CD4-positive, alpha-beta T cell treated with Interleukin-2 at 100 ng/mL for 4 hours (primary cell): ENCODE results near the gene KIF26B.

Experiments
- DNase-seq: peaks from one replicate; pipeline ENCODE4 v3.0.0-alpha.2; 2020; ENCODE audit warnings: low spot score

KIF26B gene

DNA sequence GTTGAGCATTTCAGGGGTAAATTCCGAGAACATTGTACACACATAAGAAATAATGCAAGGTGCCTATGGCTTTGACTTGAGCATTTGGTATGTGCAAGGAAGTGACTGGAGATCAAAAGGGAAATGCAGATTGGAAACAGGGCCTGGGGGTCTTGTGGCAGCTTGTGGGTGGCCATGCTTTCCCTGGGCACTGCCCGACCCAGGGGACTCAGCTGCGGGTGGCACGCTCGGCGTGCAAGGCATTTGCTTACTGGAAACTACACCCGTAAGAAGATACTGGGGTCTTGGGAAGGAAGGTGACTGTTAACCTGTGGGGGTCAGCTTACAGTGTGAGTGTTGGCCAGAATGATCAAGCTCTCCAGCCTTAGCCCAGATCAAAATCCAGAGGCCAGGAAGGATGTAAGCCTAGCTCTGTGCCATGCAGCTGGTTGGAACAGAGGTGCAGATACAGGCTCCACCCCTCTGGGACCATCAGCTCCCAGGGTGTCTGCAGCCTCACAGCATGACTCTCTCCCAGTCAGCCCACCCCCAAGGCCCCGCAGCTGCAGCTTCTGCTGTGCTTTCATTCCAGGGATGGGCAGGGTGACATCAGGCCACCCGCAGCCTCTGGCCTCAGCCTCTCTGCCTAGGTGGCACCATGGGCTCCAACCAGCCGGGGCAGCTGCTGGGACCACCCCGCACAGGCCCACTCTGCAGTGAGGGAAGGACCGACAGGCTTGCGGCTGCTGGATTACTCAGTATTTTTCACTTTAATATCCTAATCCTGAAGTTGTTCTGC, 55.1 kb downstream of the KIF26B start:
- no peak for DNase-seq

DNA sequence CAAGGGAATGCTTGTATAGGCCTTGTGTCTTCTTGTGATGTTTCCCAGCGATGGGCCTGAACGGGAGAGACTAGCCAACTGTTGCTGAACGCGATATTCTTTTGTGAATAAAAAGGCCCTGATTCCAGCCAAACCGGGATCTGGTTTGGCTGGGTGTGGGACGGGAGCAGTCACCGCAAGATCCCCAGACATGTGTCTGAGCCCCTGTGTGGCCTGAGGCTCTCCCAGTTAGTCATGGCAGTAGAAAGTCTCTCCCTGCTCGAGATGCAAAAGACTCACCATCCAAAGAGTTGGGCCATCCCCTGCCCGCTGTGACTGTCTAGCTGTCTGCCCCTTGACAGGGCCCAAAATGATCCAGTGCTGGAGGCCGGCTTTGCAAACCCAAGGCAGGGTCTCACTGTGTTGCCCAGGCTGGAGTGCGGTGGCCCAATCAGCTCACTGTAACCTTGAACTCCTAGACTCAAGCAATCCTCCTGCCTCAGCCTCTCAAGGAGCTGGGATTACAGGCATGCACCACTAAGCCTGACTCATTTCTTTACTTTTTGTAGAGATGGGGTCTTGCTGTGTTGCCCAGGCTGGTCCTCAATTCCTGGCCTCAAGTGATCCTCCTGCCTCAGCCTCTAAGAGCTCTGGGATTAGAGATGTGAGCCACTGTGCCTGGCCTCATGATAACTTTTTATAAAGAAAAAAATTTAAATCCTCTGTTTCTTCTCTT, 56.4 kb downstream of the KIF26B start:
- no peak for DNase-seq

DNA sequence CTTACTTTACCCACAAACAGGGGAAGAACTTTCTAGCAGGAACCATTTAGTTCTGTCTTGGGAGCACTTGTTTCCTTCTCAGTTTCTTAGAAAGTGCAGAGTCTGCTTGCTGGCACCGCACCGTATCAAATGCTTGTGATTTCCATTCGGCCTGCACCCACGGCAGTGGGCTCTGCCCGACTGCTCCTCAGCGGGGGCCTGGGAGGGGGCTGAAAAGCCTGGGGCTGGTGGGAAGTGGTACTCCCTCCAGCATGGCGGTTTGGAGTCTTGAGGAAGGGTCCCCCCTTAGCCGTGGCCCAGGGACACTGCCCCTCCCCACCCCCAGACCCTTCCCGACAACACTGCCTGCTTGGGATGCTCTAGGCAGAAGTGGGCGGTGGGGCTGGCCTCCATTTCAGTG, 57.0 kb downstream of the KIF26B start:
- DNase-seq: no peak

DNA sequence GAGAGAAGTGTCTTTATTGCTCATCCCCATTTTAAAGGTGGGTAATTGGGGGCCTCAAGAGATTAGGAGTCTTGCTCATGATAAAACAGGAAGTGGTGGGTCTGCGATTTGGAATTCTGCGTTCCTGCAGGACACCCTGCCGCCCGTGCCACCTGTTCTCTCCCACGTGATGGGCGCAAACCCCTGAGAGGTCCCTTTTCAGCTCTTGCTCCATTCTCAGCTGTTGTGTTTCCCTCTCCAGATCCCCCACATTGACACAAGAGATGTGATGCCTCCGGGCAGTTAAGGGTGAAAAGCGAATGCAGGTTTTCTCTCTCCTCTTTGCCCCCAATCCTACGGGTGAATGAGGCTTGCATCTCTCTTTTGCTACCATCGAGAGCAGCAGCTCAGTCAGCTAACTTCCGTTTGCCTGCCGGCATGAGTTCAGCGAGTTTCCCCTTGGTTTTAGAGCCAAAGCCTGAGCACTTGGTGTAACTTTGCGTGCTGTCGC, 57.5 kb downstream of the KIF26B start:
- no peak for DNase-seq

DNA sequence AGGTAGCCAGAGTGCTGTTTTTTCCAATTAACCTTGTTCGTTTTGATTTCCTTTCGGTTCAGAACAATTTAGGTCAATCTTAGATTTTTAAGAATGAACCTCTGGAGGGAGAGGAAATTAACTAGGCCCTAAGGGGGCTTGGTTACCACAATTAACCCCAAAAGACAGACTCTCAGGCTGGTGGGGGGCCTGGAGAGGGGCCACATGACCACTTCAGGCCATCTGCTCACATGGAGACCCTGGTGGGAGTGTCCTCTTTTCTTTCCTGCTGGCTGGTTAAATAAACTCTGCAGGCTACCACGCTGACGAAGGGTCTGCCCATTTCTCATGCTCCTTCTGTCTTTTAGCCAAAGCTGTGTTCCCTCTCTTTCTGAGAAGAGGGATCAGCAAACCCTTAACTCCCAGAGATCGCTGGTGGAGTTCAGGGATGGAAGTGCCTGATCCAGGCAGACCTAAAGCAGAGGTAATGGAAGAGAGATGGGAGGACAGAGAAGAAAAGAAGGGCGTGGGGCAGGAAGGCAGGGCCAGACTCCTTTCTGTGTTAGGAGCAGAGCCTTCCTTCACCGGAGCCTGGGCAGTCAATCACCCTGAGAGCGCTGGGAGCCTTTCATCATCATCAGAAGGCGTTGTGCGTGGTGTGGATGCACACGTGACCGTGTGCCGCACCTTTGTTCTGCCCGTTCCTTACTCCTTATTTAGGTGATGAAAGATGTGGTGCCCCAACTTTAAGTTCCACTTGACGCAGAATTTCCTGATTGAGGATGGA, 58.5 kb downstream of the KIF26B start:
- no peak for DNase-seq

DNA sequence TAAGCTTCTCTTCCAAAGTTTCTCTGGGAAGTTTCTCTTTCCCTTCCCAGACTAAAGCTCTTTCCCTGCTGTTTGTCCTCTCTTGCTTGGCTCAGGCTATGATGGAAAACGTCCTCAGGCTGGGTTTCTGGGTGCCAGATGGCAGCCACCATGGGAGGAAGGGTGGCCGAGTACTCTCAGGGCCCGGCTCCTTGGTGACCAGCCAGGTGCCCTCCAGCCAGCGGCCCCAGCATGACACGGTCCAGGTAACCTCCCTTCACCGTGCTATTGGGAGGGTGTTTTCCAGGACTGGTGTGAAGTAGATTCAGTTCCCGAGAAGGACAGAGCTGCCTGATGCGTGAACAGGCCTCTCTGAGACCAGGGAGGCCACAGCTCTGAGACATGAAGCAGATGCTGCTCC, 60.3 kb downstream of the KIF26B start:
- DNase-seq: no peak

DNA sequence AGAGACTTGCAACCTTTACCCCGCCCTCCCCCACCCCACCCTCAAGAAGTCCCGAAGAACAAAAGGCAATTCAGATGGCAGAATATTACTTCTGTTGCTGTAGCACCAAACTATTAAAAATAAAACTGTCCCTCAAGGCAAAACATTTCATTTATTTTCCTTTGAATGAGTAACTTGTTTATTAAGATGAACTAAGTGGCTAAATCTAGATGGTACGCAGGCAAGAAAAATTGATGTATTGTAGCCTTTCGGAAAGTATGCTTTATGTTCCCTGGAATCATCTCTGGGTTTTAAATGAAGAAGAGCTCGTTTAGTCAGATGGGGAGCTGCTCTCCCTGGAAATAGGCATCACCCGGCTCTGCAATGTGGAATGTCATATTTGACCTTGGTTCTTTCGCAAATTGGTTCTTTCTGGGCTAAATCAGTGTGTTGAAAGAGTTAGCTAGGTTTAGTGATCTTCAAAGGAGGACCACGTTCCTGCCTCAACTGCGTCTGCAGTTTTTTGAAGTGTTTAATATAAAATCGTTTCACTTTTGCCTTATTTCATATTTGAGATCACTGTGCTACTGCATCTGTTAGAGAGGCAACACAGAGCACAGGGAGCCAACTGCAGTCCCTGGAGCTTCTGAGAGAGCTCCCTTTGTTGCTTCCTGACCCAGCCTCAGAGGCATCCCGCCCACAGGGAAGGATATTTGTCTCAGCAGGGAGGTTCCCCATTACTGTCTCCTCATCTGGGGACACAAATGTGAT, 61.8 kb downstream of the KIF26B start:
- no peak for DNase-seq

DNA sequence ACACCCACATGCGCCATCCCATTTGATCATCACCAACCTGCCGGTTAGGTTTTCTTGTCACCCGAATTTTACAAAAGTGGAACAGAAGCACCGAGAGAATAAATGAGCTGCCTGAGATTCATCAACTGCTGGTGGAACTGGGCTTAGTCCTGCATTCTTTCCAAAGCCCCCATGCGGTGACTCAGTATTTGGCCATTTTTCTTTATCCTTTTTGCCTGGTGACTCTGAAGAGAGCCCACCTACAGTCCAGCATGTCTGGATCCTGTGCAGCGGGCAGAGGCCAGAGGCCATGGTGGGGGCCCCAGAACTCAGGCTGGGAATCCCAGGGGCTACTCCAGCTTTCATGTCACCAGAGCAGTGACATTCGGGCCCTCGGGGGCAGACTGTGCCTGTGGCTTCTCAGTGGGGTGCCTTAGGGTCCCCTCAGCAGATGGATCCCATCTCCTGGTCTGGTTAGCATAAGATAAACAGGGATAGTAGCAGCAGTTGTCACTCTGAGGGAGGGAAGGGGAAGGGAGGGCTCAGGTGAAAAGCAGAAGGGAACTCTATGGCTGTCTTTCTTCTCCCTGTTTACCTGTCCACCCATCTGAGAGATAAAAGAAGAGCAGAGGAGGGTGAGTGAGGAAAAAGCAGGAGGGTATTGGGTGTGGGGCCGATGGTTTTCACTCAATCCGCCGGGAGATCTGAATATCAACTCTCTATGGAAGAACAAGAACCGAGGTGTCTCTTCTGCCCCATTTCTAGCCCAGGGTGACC, 63.2 kb downstream of the KIF26B start:
- DNase-seq: no peak

DNA sequence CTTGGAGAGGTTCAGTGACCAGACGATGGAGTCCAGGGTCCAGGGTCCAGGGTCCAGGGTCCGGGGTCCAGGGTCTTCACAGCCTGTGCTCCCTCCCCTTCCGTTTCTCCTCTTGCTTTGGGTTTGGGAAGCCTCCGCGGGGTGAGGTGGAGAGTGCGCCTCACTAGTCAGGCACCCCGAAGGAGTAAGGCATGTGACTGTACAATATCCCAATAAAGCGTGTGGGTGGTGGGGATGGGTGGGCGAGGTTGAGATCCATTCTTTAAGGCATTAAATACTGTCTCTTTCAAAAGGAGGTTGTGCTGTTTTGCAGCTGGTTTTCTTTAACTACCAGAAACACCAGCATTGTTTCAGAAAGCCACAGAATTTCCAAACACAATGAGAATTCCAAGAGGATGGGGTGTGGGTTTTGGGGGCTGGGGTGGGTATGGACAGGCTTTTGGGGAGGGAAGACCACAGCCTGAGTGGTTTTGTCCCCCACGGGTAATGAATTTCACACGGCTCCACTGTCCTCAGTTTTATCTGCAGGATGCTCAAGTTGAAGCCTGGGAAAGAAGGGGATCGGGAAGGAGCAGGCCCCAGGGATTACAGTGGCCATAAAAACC, 65.7 kb downstream of the KIF26B start:
- no peak for DNase-seq

DNA sequence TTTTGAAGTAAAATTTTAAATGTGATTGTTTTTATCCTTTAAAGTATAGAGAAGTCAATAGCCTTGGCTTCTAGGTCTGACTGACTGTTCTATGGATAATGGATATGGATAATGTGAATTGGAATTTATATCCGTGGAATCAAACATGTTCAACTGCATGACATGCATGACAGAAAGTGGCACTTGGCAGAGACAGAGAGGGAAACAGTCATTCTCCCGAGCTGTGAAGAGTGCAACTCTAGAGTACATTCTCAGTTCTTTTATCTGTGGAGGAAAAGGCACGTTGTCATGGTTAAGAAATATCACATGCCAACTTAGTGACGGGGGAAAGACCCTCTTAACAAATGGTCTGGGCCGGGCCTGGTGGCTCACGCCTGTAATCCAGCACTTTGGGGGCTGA, 67.0 kb downstream of the KIF26B start:
- DNase-seq: no peak

DNA sequence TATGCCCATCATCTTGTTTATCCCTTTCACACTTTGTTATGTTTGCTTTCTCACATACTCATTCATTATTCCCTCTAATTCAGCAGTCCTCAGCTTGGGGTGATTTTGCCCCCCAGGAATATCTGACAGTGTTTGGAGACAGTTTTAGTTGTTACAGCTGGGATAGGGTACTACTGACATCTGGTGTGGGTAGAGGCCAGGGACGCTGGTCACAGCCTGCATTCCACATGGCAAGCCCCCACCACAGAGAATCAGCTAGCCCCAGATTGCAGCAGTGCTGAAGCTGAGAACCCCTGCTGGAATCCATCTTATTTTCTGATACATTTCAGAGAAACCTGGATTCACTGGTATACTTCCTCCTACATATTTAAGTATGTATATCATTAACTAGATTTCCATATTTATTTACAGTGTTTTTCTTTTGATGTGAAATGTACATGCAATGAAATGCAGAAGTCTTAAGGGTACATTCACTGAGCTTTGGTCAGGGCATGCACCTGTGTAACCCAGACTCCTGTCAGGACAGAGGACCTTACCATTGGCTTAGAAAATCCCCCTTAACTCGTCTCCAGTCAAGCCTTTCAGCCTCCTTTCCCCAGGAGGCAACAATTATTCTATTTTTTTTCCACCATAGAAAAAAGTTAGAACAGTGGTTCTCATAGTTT, 68.3 kb downstream of the KIF26B start:
- DNase-seq: no peak

DNA sequence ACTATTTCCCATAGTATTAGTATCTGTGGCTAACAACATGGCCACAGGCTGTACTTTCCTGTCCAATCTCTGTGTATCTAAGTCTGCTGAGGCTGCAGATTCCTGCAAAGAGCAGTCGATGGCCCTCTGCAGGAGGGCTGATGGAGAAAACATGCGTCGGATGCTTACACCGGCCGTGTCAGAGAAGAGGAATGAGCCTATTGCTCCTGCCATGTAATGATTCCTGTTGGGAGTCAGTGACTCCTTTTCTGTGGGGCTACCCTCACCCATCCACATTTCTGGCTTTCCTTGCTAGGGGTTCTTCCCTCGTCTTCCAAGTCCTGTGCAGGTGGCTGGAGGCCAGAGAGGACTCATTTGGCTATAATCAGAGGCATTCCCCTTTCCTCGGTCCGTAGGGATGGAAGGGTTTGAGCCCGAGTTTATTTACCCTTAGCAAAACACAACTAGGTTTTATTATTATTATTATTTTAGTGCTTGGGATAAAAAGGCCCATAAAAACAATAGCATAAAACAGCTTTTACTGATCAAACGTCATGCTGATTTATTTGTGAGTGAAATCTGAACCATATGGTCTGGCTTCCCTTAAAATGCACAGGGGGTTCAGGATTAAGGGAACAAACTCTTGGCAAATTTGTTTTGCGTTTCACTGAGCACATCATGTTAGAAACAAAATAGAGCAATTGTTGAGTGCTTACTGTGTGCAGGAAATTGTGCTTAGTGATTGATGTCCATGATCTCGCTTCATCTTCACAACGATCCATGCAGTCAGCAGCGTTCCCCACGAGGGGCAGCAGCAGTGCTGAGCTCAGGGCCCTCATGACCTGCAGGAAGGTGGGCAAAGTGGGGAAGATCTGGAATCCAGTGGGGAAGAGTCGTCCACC, 70.8 kb downstream of the KIF26B start:
- no peak for DNase-seq

DNA sequence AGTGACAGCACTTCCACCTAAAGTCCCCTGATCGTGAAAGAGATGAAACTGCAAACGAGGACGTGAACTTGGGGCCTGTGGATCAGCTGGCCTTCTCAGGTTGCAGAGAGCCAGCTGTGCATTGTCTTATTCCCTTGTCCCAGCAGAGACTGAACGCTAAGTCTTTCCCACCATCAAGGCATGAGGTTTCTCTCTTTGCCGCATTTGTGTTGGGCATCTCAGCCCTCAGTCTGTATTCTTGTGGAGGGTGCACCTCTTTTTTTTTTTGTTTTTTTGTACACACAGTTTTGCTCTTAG, 71.4 kb downstream of the KIF26B start:
- no peak for DNase-seq

DNA sequence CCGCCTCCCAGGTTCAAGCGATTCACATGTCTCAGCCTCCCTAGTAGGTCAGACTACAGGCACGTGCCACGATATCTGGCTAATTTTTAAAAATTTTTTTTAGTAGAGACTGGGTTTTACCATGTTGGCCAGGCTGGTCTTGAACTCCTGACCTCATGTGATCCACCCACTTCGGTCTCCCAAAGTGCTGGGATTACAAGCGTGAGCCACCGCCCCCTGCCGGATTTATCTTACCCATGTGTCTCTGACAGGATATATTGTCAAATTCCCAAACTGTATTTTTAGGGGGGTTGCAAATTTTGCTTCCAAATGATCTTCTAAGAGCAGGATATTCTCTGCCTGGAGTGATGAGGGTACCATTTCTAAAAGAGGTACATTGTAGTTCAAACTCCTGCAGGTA, 74.3 kb downstream of the KIF26B start:
- no peak for DNase-seq

DNA sequence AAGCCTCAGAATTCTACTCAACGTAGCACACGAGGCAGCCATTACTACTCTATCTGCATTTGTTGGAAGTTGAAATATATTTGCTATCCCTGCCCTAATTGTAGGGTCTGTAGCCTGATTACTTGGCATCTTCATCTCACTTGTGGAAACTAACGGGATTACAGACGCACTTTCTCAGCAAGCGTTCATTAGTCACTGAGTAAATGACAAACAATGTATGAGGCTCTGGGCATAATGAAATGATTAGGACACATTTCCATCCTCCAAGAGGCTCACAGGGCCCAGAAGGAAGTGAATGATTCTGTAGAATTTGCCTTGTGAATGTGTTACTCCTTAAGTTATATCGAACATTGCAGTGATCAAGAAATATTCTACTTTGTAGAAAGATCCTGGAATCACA, 78.1 kb downstream of the KIF26B start:
- DNase-seq: no peak

DNA sequence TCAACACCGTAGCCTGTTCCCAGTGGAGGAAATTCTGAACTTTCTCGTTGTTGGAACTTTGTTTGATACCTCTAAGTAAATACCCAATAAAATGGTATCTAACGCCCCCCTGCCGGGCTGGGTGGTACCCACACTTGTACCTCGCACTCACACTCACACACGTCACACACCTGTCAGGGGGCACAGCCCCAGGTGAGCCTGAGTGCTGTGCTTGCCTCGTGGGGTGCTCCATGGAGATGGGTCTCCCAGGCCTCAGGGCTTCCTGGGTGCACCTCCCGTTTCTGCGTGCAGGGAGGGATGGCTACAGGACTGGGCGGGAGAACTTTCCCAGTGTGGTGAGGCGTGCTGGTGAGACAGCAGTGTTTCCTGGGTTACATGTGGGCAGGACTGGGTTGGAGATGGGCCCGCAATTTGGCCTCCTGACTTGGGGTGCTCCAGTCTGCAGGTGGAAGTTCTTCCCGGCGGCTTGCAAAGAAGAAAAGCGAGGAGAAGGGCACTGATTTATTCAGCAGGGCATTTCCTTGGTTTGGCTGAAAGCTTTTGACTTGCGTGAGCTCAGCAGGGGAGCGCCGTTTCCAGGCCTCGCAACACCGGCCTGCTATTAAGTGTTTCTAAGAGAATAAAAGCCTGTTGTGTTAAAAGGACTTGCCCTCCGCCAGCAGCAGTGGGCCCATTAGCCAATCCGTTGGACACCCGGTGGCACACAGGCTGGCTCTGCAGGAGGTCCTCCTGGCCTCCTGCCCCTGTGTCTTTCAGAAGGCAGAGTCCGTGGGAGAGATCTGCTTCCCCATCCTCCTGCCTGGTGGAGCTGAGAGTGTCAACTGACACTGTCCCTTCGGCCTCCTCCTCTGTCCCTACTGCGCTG, 79.7 kb downstream of the KIF26B start:
- DNase-seq: no peak

DNA sequence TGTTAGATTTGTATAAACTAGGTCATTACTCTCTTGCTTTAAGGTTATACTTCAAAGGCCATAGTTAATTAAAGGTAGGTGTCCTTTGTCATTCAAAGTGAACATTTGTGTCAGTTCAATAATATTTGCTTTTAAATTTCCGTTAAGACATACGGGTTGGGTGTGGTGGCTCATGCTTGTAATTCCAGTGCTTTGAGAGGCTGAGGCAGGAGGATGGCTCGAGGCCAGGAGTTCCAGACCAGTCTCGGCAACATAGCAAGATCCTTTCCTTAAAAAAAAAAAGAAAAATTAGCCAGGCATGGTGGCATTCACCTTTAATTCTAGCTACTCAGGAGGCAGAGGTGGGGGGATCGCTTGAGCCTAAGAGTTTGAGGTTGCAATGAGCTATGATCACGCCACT, 80.4 kb downstream of the KIF26B start:
- DNase-seq: no peak

DNA sequence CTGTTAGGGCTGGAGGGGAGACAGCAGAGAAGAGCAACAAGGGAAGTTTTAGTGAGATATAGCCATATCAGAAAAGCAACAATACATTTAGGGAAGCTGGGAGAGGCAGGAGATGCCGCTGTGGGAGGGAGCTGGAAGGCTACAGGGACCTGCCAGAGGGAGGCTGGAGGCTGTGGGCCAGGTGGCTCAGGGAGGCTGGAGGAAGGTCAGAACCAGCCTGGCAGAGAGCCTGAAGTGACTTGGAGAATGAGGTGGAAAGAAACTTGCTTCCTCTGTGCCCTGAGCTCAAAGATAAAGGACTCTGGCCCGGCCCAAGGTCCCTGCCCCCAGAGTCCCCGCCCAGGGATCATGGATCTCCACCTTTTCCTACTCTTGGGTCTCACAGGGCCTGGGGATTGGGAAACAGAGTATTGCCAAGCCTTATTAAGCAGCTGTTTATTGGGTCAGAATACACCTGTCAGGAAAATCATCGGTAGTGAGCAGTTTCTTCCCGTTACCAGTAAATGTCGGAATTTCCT, 85.9 kb downstream of the KIF26B start:
- no peak for DNase-seq
